IMR-90 (cell line): ENCODE measurements around the gene SNAP29. TPM values are rescaled to one million over a fixed set of nuclear protein-coding genes. Genes with fewer than 3 reads are reported as not detected.
"Not testable (repeated sequence)": the region's sequence is repeated elsewhere in the genome, so short reads cannot be mapped to it uniquely, and the experiment has no call there.

Experiments used
- ATAC-seq: fragments of 200-7000 bp; cut with Tn5 transposase; 2 replicates; pipeline ENCODE4 v1.9.1; 2020; ENCODE audit warnings: low read depth, mild to moderate bottlenecking, moderate library complexity
- BruUV-seq: library from RNA; stranded (reverse); fragments of 400-500 nt; replicated peaks from 2 replicates; lab custom pipeline; 2021; lab: Mats Ljungman, UMichigan
- CTCF ChIA-PET: fragments of 300-600 bp; formaldehyde crosslinking; extraction: SDS; loops from one replicate; lab custom pipeline; 2021; ENCODE audit warnings: antibody characterized with exemption; lab: Yijun Ruan, JAX
- POLR2A ChIA-PET: fragments of 300-600 bp; sonication (Branson Sonifier 250); formaldehyde crosslinking; loops from one replicate; lab custom pipeline; 2022; ENCODE audit warnings: antibody characterized with exemption; ENCODE audit not compliant: unreplicated experiment; lab: Charles Lee
- DNase-seq: peaks from one replicate; pipeline ENCODE4 v3.0.0; 2013
- H2AFZ ChIP-seq: replicated peaks from 2 replicates; pipeline ENCODE3; 2013; ENCODE audit warnings: low read length, mild to moderate bottlenecking; ENCODE audit not compliant: poor library complexity
- H2AK5ac ChIP-seq: 2 replicates; pipeline ENCODE4 v1.6.1; 2013; ENCODE audit warnings: low read depth, low read length, inconsistent platforms
- H2AK9ac ChIP-seq: replicated peaks from 2 replicates; pipeline ENCODE3; 2013; ENCODE audit warnings: mild to moderate bottlenecking, low read depth, low read length, moderate library complexity; ENCODE audit not compliant: poor library complexity
- H2BK120ac ChIP-seq: 2 replicates; pipeline ENCODE4 v1.6.1; 2013; ENCODE audit warnings: low read depth, low read length, inconsistent platforms
- H2BK15ac ChIP-seq: 3 replicates; pipeline ENCODE4 v1.6.1; 2013; ENCODE audit warnings: low read depth, low read length, inconsistent platforms
- H2BK20ac ChIP-seq: 2 replicates; pipeline ENCODE4 v1.6.1; 2013; ENCODE audit warnings: low read depth, mild to moderate bottlenecking, inconsistent platforms, low read length, moderate library complexity
- H2BK5ac ChIP-seq: 2 replicates; pipeline ENCODE4 v1.6.1; 2013; ENCODE audit warnings: mild to moderate bottlenecking, low read depth, low read length, inconsistent platforms; ENCODE audit not compliant: poor library complexity, severe bottlenecking
- H3K14ac ChIP-seq: replicated peaks from 2 replicates; pipeline ENCODE4 v1.6.1; 2013; ENCODE audit warnings: low read depth, low read length, inconsistent platforms
- H3K18ac ChIP-seq: 2 replicates; pipeline ENCODE4 v1.6.1; 2013; ENCODE audit warnings: low read depth, low read length, control low read depth
- H3K23ac ChIP-seq: 2 replicates; pipeline ENCODE4 v1.6.1; 2013; ENCODE audit warnings: low read depth, low read length, inconsistent platforms
- H3K27ac ChIP-seq: 2 replicates; pipeline ENCODE4 v1.5.1; 2013; ENCODE audit warnings: mild to moderate bottlenecking, control low read depth, low read length; ENCODE audit not compliant: insufficient read depth
- H3K27me3 ChIP-seq: 2 replicates; pipeline ENCODE4 v1.6.1; 2013; ENCODE audit warnings: low read length; ENCODE audit not compliant: control insufficient read depth, insufficient read depth
- H3K36me3 ChIP-seq: 2 replicates; pipeline ENCODE4 v1.6.1; 2013; ENCODE audit warnings: low read length, mixed read lengths; ENCODE audit not compliant: control insufficient read depth, insufficient read depth
- H3K4ac ChIP-seq: 2 replicates; pipeline ENCODE4 v1.6.1; 2013; ENCODE audit warnings: low read depth, low read length, inconsistent platforms
- H3K4me1 ChIP-seq: 2 replicates; pipeline ENCODE4 v1.6.1; 2013; ENCODE audit warnings: low read length, mixed read lengths; ENCODE audit not compliant: control insufficient read depth, insufficient read depth
- H3K4me2 ChIP-seq: 2 replicates; pipeline ENCODE4 v1.6.1; 2013; ENCODE audit warnings: low read depth, mild to moderate bottlenecking, control low read depth, low read length, moderate library complexity
- H3K4me3 ChIP-seq: 2 replicates; pipeline ENCODE4 v1.5.1; 2013; ENCODE audit warnings: low read depth, mild to moderate bottlenecking, control low read depth, low read length, moderate library complexity; ENCODE audit not compliant: insufficient read depth
- H3K56ac ChIP-seq: 2 replicates; pipeline ENCODE4 v1.6.1; 2013; ENCODE audit warnings: low read length, inconsistent platforms; ENCODE audit not compliant: insufficient read depth; ENCODE audit errors: extremely low read depth
- H3K79me1 ChIP-seq, 2 experiments: 2 replicates each; pipeline ENCODE4 v1.6.1; 2013; ENCODE audit warnings: low read length in 2 of 2, inconsistent platforms in 1 of 2, low read depth in 1 of 2
- H3K9ac ChIP-seq: 2 replicates; pipeline ENCODE4 v1.6.1; 2013; ENCODE audit warnings: low read depth, low read length, control low read depth
- H3K9me1 ChIP-seq: 2 replicates; pipeline ENCODE4 v1.6.1; 2013; ENCODE audit warnings: low read length, inconsistent platforms; ENCODE audit not compliant: insufficient read depth
- H3K9me3 ChIP-seq: 2 replicates; pipeline ENCODE4 v1.6.1; 2013; ENCODE audit warnings: low read length; ENCODE audit not compliant: control insufficient read depth, insufficient read depth
- H4K20me1 ChIP-seq: 2 replicates; pipeline ENCODE4 v1.6.1; 2013; ENCODE audit warnings: low read length, inconsistent platforms; ENCODE audit not compliant: insufficient read depth
- H4K5ac ChIP-seq: 2 replicates; pipeline ENCODE4 v1.6.1; 2013; ENCODE audit warnings: mild to moderate bottlenecking, low read depth, low read length, control low read depth
- H4K8ac ChIP-seq, 2 experiments: 2 replicates each; pipeline ENCODE4 v1.6.1; 2013; ENCODE audit warnings: low read depth in 2 of 2, low read length in 2 of 2, control low read depth in 1 of 2, inconsistent platforms in 1 of 2
- H4K91ac ChIP-seq: 2 replicates; pipeline ENCODE4 v1.6.1; 2013; ENCODE audit warnings: low read depth, low read length, inconsistent platforms; ENCODE audit not compliant: insufficient read depth
- WGBS, 2 experiments: methylation state at CpG; one replicate each; pipeline versions ENCODE4 v1.1.5 to v1.1.7; 2013; ENCODE audit warnings: missing lambda C conversion rate in 2 of 2; ENCODE audit not compliant: insufficient read length in 1 of 2; ENCODE audit errors: extremely low coverage in 2 of 2; 5-methylcytosine and 5-hydroxymethylcytosine counted together
- dilution Hi-C: fragments of 300-500 bp; cut with HindIII; formaldehyde crosslinking; loops from one replicate; pipeline ENCODE4 v1.14.3; 2018; ENCODE audit warnings: low sequenced_read_pairs; ENCODE audit not compliant: unreplicated experiment
- in situ Hi-C: fragments of 300-500 bp; cut with MboI; formaldehyde crosslinking; loops from 3 replicates; pipeline ENCODE4 v1.14.3; 2019; ENCODE audit warnings: low sequenced_read_pairs, inconsistent platforms, mixed read lengths
- intact Hi-C: fragments of 100-400 bp; cut with micrococcal nuclease; formaldehyde crosslinking; loops from 2 replicates; pipeline ENCODE4 v1.10.0; 2022
- polyA plus RNA-seq, 3 experiments: library from polyadenylated mRNA; depleted of rRNA; stranded (reverse); fragments of >200 nt; gene quantifications; 2 replicates each; pipeline ENCODE4 v1.2.3, GENCODE V29; 2012; ENCODE audit warnings: low replicate concordance in 1 of 3
- total RNA-seq: library from RNA; depleted of rRNA; stranded (reverse); fragments of >200 nt; gene quantifications from 2 replicates; pipeline ENCODE4 v1.2.3, GENCODE V29; 2012

The SNAP29 gene
- total and polyA plus RNA-seq, 2 of the 4 experiments (the other 2 are of a cell fraction): 10.6 to 29.5 TPM

GRCh38 chr22:20901093-20902033 lies 42.6 kb downstream of the SNAP29 start:
- H2AK9ac ChIP-seq, H4K20me1 ChIP-seq, ATAC-seq, H2BK20ac ChIP-seq, DNase-seq, H4K5ac ChIP-seq, H3K79me1 ChIP-seq, H3K4me2 ChIP-seq, H3K23ac ChIP-seq, H2BK5ac ChIP-seq, BruUV-seq, H4K91ac ChIP-seq, H3K9me3 ChIP-seq, H2AFZ ChIP-seq, H3K27me3 ChIP-seq, intact Hi-C loops, H2BK15ac ChIP-seq, H3K56ac ChIP-seq, H3K18ac ChIP-seq, H3K4me3 ChIP-seq, in situ Hi-C loops, H3K9me1 ChIP-seq, POLR2A ChIA-PET, H3K14ac ChIP-seq, H3K27ac ChIP-seq, H3K9ac ChIP-seq, H2BK120ac ChIP-seq, H3K36me3 ChIP-seq, H3K4ac ChIP-seq, H2AK5ac ChIP-seq, dilution Hi-C loops, H4K8ac ChIP-seq: not testable (repeated sequence)
- peaks cover 10% of the 10 kb centered on the region for H3K4me1 ChIP-seq
- CTCF ChIA-PET: interaction anchor here (0.6 kb wide), 1 partner anchor 8 kb away, joined by 4 read pairs; no protein-coding TSS in a partner anchor
- 80% methylated on average over 1 of the region's 18 CpGs; no CpG with 5 or more reads in 1 of the 2 experiments for WGBS, 2 experiments
